Neuronal stem cell (in vitro differentiated cells): Measurements from ENCODE around the gene VMO1.

Source experiments
- DNase-seq: peaks from one replicate; pipeline ENCODE4 v3.0.0-alpha.2; 2013; ENCODE audit warnings: low spot score
- H2AFZ ChIP-seq: one replicate; pipeline ENCODE4 v1.6.1; 2013; ENCODE audit warnings: mild to moderate bottlenecking, low read length, inconsistent platforms
- H2AK5ac ChIP-seq: 2 replicates; pipeline ENCODE4 v1.6.1; 2013; ENCODE audit warnings: low read depth, mild to moderate bottlenecking, inconsistent platforms, low read length, moderate library complexity, mixed read lengths
- H2BK120ac ChIP-seq: 2 replicates; pipeline ENCODE4 v1.6.1; 2013; ENCODE audit warnings: low read depth, mild to moderate bottlenecking, inconsistent platforms, low read length, moderate library complexity, mixed read lengths
- H2BK12ac ChIP-seq: one replicate; pipeline ENCODE4 v1.6.1; 2013; ENCODE audit warnings: low read length, inconsistent platforms
- H2BK15ac ChIP-seq: 2 replicates; pipeline ENCODE4 v1.6.1; 2013; ENCODE audit warnings: mild to moderate bottlenecking, low read length, inconsistent platforms, mixed read lengths
- H2BK5ac ChIP-seq: one replicate; pipeline ENCODE4 v1.6.1; 2013; ENCODE audit warnings: inconsistent platforms, mild to moderate bottlenecking, low read length, moderate library complexity
- H3K14ac ChIP-seq: one replicate; pipeline ENCODE4 v1.6.1; 2013; ENCODE audit warnings: low read length, inconsistent platforms
- H3K18ac ChIP-seq: 2 replicates; pipeline ENCODE4 v1.6.1; 2013; ENCODE audit warnings: low read length, inconsistent platforms
- H3K23ac ChIP-seq: 2 replicates; pipeline ENCODE4 v1.6.1; 2013; ENCODE audit warnings: low read depth, mild to moderate bottlenecking, mixed read lengths, low read length, inconsistent platforms; ENCODE audit not compliant: poor library complexity
- H3K27ac ChIP-seq: replicated peaks from 3 replicates; pipeline ENCODE4 v1.5.1; 2013; ENCODE audit warnings: low read length, inconsistent platforms
- H3K27me3 ChIP-seq, 3 experiments: 2 replicates each; pipeline ENCODE4 v1.6.1; 2013; ENCODE audit warnings: low read length in 3 of 3, mild to moderate bottlenecking in 2 of 3, inconsistent platforms in 1 of 3, low read depth in 1 of 3, mixed read lengths in 1 of 3, moderate library complexity in 1 of 3; ENCODE audit not compliant: control insufficient read depth in 3 of 3, insufficient read depth in 3 of 3
- H3K36me3 ChIP-seq, 2 donors: replicated peaks in 1 of 2; 2 replicates each; pipeline ENCODE4 v1.6.1; 2013; ENCODE audit warnings: low read length in 2 of 2; ENCODE audit not compliant: control insufficient read depth in 2 of 2, insufficient read depth in 2 of 2
- H3K4ac ChIP-seq: 2 replicates; pipeline ENCODE4 v1.6.1; 2013; ENCODE audit warnings: inconsistent platforms, mild to moderate bottlenecking, low read length, moderate library complexity
- H3K4me1 ChIP-seq, 2 donors: 1 replicate in 1 of 2; 2 replicates in 1 of 2; pipeline ENCODE4 v1.6.1; 2013; ENCODE audit warnings: low read length in 2 of 2, low read depth in 1 of 2; ENCODE audit not compliant: control insufficient read depth in 2 of 2, insufficient read depth in 1 of 2
- H3K4me2 ChIP-seq: one replicate; pipeline ENCODE4 v1.6.1; 2013; ENCODE audit warnings: mild to moderate bottlenecking, low read length, inconsistent platforms; ENCODE audit not compliant: insufficient read depth, poor library complexity, severe bottlenecking
- H3K4me3 ChIP-seq, 2 donors: 2 replicates each; pipeline ENCODE4 v1.5.1; 2013; ENCODE audit warnings: low read length in 2 of 2, mild to moderate bottlenecking in 2 of 2, inconsistent platforms in 1 of 2, moderate library complexity in 1 of 2
- H3K79me1 ChIP-seq: one replicate; pipeline ENCODE4 v1.6.1; 2013; ENCODE audit warnings: low read depth, mild to moderate bottlenecking, inconsistent platforms, low read length, moderate library complexity
- H3K9ac ChIP-seq: one replicate; pipeline ENCODE4 v1.6.1; 2013; ENCODE audit warnings: mild to moderate bottlenecking, low read depth, low read length, inconsistent platforms; ENCODE audit not compliant: poor library complexity
- H3K9me3 ChIP-seq, 2 donors: replicated peaks in 1 of 2; 2 replicates each; pipeline versions ENCODE3 to v1.6.1; 2013; ENCODE audit warnings: low read length in 2 of 2, mild to moderate bottlenecking in 2 of 2, inconsistent platforms in 1 of 2, low read depth in 1 of 2, mixed read lengths in 1 of 2, moderate library complexity in 1 of 2; ENCODE audit not compliant: control insufficient read depth in 2 of 2, insufficient read depth in 1 of 2
- H4K8ac ChIP-seq: one replicate; pipeline ENCODE4 v1.6.1; 2013; ENCODE audit warnings: low read depth, mild to moderate bottlenecking, inconsistent platforms, low read length, moderate library complexity
- H4K91ac ChIP-seq: one replicate; pipeline ENCODE4 v1.6.1; 2013; ENCODE audit warnings: low read length, low read depth, mild to moderate bottlenecking, inconsistent platforms; ENCODE audit not compliant: poor library complexity
- WGBS, 2 donors: extraction: QIAGEN DNeasy Blood & Tissue Kit; methylation state at CpG; one replicate each; pipeline ENCODE4 v1.1.7; 2013; ENCODE audit warnings: missing lambda C conversion rate in 2 of 2, mixed read lengths in 1 of 2; ENCODE audit not compliant: insufficient read length in 2 of 2, insufficient replicate concordance in 1 of 2; ENCODE audit errors: extremely low coverage in 2 of 2; 5-methylcytosine and 5-hydroxymethylcytosine counted together

Gene VMO1

GRCh38 chr17:4811471-4811870 is 25.3 kb upstream of the VMO1 start:
- Histone ChIP-seq H3K4ac (no peak overlapping the region), H2BK120ac (no peak overlapping the region), H3K36me3 (peaks cover 32 to 64% of the 10 kb centered on the region in 2 donors), H3K18ac (no peak overlapping the region), H2AFZ (no peak overlapping the region), H4K91ac (no peak overlapping the region), H2AK5ac (no peak overlapping the region), H3K27me3 (no peaks in the 10 kb centered on the region), H3K14ac (no peak overlapping the region), H2BK12ac (no peak overlapping the region), H3K4me3 (no peak overlapping the region), H2BK15ac (no peak overlapping the region), H4K8ac (no peak overlapping the region), H3K9ac (no peak overlapping the region), H3K4me1 (peaks cover 3 to 4% of the 10 kb centered on the region in 2 donors), H2BK5ac (no peak overlapping the region), H3K27ac (no peak overlapping the region), H3K4me2 (no peak overlapping the region), H3K79me1 (peaks cover 10% of the 10 kb centered on the region), H3K23ac (no peak overlapping the region), H3K9me3 (no peaks in the 10 kb centered on the region)
- no peak for DNase-seq
- no CpG with 5 or more reads among the region's 12 CpGs for WGBS, 2 donors

GRCh38 chr17:4810696-4811290 is 24.6 kb upstream of the VMO1 start:
- H2BK12ac ChIP-seq = no peak overlapping the region
- no peak for DNase-seq

GRCh38 chr17:4808378-4808767 is 22.2 kb upstream of the VMO1 start:
- H2BK120ac ChIP-seq = no peak overlapping the region
- H3K9ac ChIP-seq = peak overlapping the region; percentile 79
- no peaks in the 10 kb centered on the region for H3K9me3 ChIP-seq
- H3K14ac ChIP-seq = no peak overlapping the region
- peaks cover 3 to 4% of the 10 kb centered on the region in 2 donors for H3K4me1 ChIP-seq
- H3K79me1 ChIP-seq = peaks cover 8% of the 10 kb centered on the region
- no peaks in the 10 kb centered on the region for H3K27me3 ChIP-seq
- H2BK5ac ChIP-seq = peak overlapping the region; percentile 44
- H3K4ac ChIP-seq = no peak overlapping the region
- no peak overlapping the region for H3K18ac ChIP-seq
- no peak overlapping the region for H2BK12ac ChIP-seq
- peak overlapping the region; percentile 19 for H2BK15ac ChIP-seq
- WGBS, 2 donors = no CpG with 5 or more reads among the region's 6 CpGs
- no peak overlapping the region for H4K8ac ChIP-seq
- no peak overlapping the region for H2AK5ac ChIP-seq
- no peak overlapping the region for H3K4me3 ChIP-seq
- peaks cover 14 to 36% of the 10 kb centered on the region in 2 donors for H3K36me3 ChIP-seq
- DNase-seq = no peak
- no peak overlapping the region for H3K27ac ChIP-seq
- no peak overlapping the region for H4K91ac ChIP-seq
- no peak overlapping the region for H2AFZ ChIP-seq
- H3K4me2 ChIP-seq = no peak overlapping the region
- H3K23ac ChIP-seq = peak overlapping the region; percentile 17

More at GRCh38 chr17:4810696-4811290, 24.6 kb upstream of the VMO1 start:
- Histone ChIP-seq H3K18ac (no peak overlapping the region), H4K91ac (no peak overlapping the region), H3K14ac (no peak overlapping the region), H2BK120ac (no peak overlapping the region), H3K9me3 (no peaks in the 10 kb centered on the region), H3K4me3 (no peak overlapping the region), H2BK15ac (no peak overlapping the region), H3K23ac (no peak overlapping the region), H2AFZ (no peak overlapping the region), H2AK5ac (no peak overlapping the region), H4K8ac (no peak overlapping the region), H3K9ac (no peak overlapping the region), H3K79me1 (peaks cover 10% of the 10 kb centered on the region), H2BK5ac (no peak overlapping the region), H3K27ac (no peak overlapping the region), H3K4ac (no peak overlapping the region), H3K36me3 (peaks cover 30 to 58% of the 10 kb centered on the region in 2 donors), H3K27me3 (no peaks in the 10 kb centered on the region), H3K4me1 (peaks cover 3 to 4% of the 10 kb centered on the region in 2 donors), H3K4me2 (no peak overlapping the region)
- WGBS, 2 donors = no CpG with 5 or more reads among the region's 13 CpGs

DNA sequence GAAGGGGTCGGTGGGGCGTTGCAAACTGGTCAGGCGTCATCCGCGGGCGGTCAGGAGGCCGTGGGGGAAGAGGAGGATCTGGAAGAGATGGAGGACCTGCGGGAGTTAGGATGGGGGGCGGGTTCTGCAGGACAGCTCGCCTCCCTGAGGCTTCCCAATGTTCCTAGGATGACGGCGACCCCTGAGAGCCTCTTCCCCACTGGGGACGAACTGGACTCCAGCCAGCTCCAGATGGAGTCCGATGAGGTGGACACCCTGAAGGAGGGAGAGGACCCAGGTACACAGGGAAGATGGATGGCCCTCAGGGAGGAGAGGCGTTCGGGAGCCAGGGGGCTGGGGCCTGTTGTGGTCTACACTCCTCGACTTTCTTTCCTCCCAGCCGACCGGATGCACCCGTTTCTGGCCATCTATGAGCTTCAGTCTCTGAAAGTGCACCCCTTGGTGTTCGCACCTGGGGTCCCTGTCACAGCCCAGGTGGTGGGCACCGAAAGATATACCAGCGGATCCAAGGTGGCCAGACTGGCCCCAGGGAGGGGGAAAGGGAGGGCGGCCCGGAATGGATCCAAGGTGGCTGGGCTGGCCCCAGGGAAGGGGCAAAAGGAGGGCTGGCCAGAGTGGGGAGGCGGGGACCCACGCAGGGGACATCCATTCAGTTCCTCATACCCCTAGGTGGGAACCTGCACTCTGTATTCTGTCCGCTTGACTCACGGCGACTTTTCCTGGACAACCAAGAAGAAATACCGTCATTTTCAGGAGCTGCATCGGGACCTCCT is 21.6 kb upstream of the VMO1 start:
- peak overlapping the region; percentile 95 for H3K4ac ChIP-seq
- H2AFZ ChIP-seq = peak overlapping the region; percentile 98
- peaks cover 3 to 4% of the 10 kb centered on the region in 2 donors for H3K4me1 ChIP-seq
- H3K27ac ChIP-seq = no peak overlapping the region
- peak overlapping the region; percentile 17 for H3K23ac ChIP-seq
- peak overlapping the region; percentile 72 to 84 for H3K4me3 ChIP-seq
- H3K14ac ChIP-seq = peak overlapping the region; percentile 97
- WGBS, 2 donors = no CpG with 5 or more reads among the region's 32 CpGs
- peak overlapping the region; percentile 41 for H2BK12ac ChIP-seq
- peak overlapping the region; percentile 79 for H3K9ac ChIP-seq
- H3K27me3 ChIP-seq = no peaks in the 10 kb centered on the region
- peak overlapping the region; percentile 66 for H3K4me2 ChIP-seq
- H3K79me1 ChIP-seq = peaks cover 8% of the 10 kb centered on the region
- H3K36me3 ChIP-seq = peaks cover 14 to 32% of the 10 kb centered on the region in 2 donors
- peak overlapping the region; percentile 44 for H2BK5ac ChIP-seq
- H4K91ac ChIP-seq = no peak overlapping the region
- H4K8ac ChIP-seq = no peak overlapping the region
- peak overlapping the region; percentile 19 for H2BK15ac ChIP-seq
- H2BK120ac ChIP-seq = peak overlapping the region; percentile 1
- peak overlapping the region; percentile 83 for H3K18ac ChIP-seq
- no peak for DNase-seq
- peak overlapping the region; percentile 11 for H2AK5ac ChIP-seq
- H3K9me3 ChIP-seq = no peaks in the 10 kb centered on the region
